IMR-90 (cell line): ENCODE results near the gene GIMAP5. TPM values are rescaled to one million over a fixed set of nuclear protein-coding genes. Genes with fewer than 3 reads are reported as not detected.

Experiments
- ATAC-seq: fragments of 200-7000 bp; cut with Tn5 transposase; 2 replicates; pipeline ENCODE4 v1.9.1; 2020; ENCODE audit warnings: low read depth, mild to moderate bottlenecking, moderate library complexity
- BruUV-seq: library from RNA; stranded (reverse); fragments of 400-500 nt; replicated peaks from 2 replicates; lab custom pipeline; 2021; lab: Mats Ljungman, UMichigan
- CTCF ChIA-PET: fragments of 300-600 bp; formaldehyde crosslinking; extraction: SDS; loops from one replicate; lab custom pipeline; 2021; ENCODE audit warnings: antibody characterized with exemption; lab: Yijun Ruan, JAX
- POLR2A ChIA-PET: fragments of 300-600 bp; sonication (Branson Sonifier 250); formaldehyde crosslinking; loops from one replicate; lab custom pipeline; 2022; ENCODE audit warnings: antibody characterized with exemption; ENCODE audit not compliant: unreplicated experiment; lab: Charles Lee
- DNase-seq: peaks from one replicate; pipeline ENCODE4 v3.0.0; 2013
- H2AFZ ChIP-seq: replicated peaks from 2 replicates; pipeline ENCODE3; 2013; ENCODE audit warnings: low read length, mild to moderate bottlenecking; ENCODE audit not compliant: poor library complexity
- H2AK5ac ChIP-seq: 2 replicates; pipeline ENCODE4 v1.6.1; 2013; ENCODE audit warnings: low read depth, low read length, inconsistent platforms
- H2AK9ac ChIP-seq: replicated peaks from 2 replicates; pipeline ENCODE3; 2013; ENCODE audit warnings: mild to moderate bottlenecking, low read depth, low read length, moderate library complexity; ENCODE audit not compliant: poor library complexity
- H2BK120ac ChIP-seq: 2 replicates; pipeline ENCODE4 v1.6.1; 2013; ENCODE audit warnings: low read depth, low read length, inconsistent platforms
- H2BK15ac ChIP-seq: 3 replicates; pipeline ENCODE4 v1.6.1; 2013; ENCODE audit warnings: low read depth, low read length, inconsistent platforms
- H2BK20ac ChIP-seq: 2 replicates; pipeline ENCODE4 v1.6.1; 2013; ENCODE audit warnings: low read depth, mild to moderate bottlenecking, inconsistent platforms, low read length, moderate library complexity
- H2BK5ac ChIP-seq: 2 replicates; pipeline ENCODE4 v1.6.1; 2013; ENCODE audit warnings: mild to moderate bottlenecking, low read depth, low read length, inconsistent platforms; ENCODE audit not compliant: poor library complexity, severe bottlenecking
- H3K14ac ChIP-seq: replicated peaks from 2 replicates; pipeline ENCODE4 v1.6.1; 2013; ENCODE audit warnings: low read depth, low read length, inconsistent platforms
- H3K18ac ChIP-seq: 2 replicates; pipeline ENCODE4 v1.6.1; 2013; ENCODE audit warnings: low read depth, low read length, control low read depth
- H3K23ac ChIP-seq: 2 replicates; pipeline ENCODE4 v1.6.1; 2013; ENCODE audit warnings: low read depth, low read length, inconsistent platforms
- H3K27ac ChIP-seq: 2 replicates; pipeline ENCODE4 v1.5.1; 2013; ENCODE audit warnings: mild to moderate bottlenecking, control low read depth, low read length; ENCODE audit not compliant: insufficient read depth
- H3K27me3 ChIP-seq: 2 replicates; pipeline ENCODE4 v1.6.1; 2013; ENCODE audit warnings: low read length; ENCODE audit not compliant: control insufficient read depth, insufficient read depth
- H3K36me3 ChIP-seq: 2 replicates; pipeline ENCODE4 v1.6.1; 2013; ENCODE audit warnings: low read length, mixed read lengths; ENCODE audit not compliant: control insufficient read depth, insufficient read depth
- H3K4ac ChIP-seq: 2 replicates; pipeline ENCODE4 v1.6.1; 2013; ENCODE audit warnings: low read depth, low read length, inconsistent platforms
- H3K4me1 ChIP-seq: 2 replicates; pipeline ENCODE4 v1.6.1; 2013; ENCODE audit warnings: low read length, mixed read lengths; ENCODE audit not compliant: control insufficient read depth, insufficient read depth
- H3K4me2 ChIP-seq: 2 replicates; pipeline ENCODE4 v1.6.1; 2013; ENCODE audit warnings: low read depth, mild to moderate bottlenecking, control low read depth, low read length, moderate library complexity
- H3K4me3 ChIP-seq: 2 replicates; pipeline ENCODE4 v1.5.1; 2013; ENCODE audit warnings: low read depth, mild to moderate bottlenecking, control low read depth, low read length, moderate library complexity; ENCODE audit not compliant: insufficient read depth
- H3K56ac ChIP-seq: 2 replicates; pipeline ENCODE4 v1.6.1; 2013; ENCODE audit warnings: low read length, inconsistent platforms; ENCODE audit not compliant: insufficient read depth; ENCODE audit errors: extremely low read depth
- H3K79me1 ChIP-seq, 2 experiments: 2 replicates each; pipeline ENCODE4 v1.6.1; 2013; ENCODE audit warnings: low read length in 2 of 2, inconsistent platforms in 1 of 2, low read depth in 1 of 2
- H3K9ac ChIP-seq: 2 replicates; pipeline ENCODE4 v1.6.1; 2013; ENCODE audit warnings: low read depth, low read length, control low read depth
- H3K9me1 ChIP-seq: 2 replicates; pipeline ENCODE4 v1.6.1; 2013; ENCODE audit warnings: low read length, inconsistent platforms; ENCODE audit not compliant: insufficient read depth
- H3K9me3 ChIP-seq: 2 replicates; pipeline ENCODE4 v1.6.1; 2013; ENCODE audit warnings: low read length; ENCODE audit not compliant: control insufficient read depth, insufficient read depth
- H4K20me1 ChIP-seq: 2 replicates; pipeline ENCODE4 v1.6.1; 2013; ENCODE audit warnings: low read length, inconsistent platforms; ENCODE audit not compliant: insufficient read depth
- H4K5ac ChIP-seq: 2 replicates; pipeline ENCODE4 v1.6.1; 2013; ENCODE audit warnings: mild to moderate bottlenecking, low read depth, low read length, control low read depth
- H4K8ac ChIP-seq, 2 experiments: 2 replicates each; pipeline ENCODE4 v1.6.1; 2013; ENCODE audit warnings: low read depth in 2 of 2, low read length in 2 of 2, control low read depth in 1 of 2, inconsistent platforms in 1 of 2
- H4K91ac ChIP-seq: 2 replicates; pipeline ENCODE4 v1.6.1; 2013; ENCODE audit warnings: low read depth, low read length, inconsistent platforms; ENCODE audit not compliant: insufficient read depth
- BHLHE40 ChIP-seq: fragments of 150-350 bp; IDR thresholded peaks from 2 replicates; pipeline ENCODE4 v1.6.1; 2016; ENCODE audit warnings: mild to moderate bottlenecking, low read depth, low read length
- CEBPB ChIP-seq: IDR thresholded peaks from 2 replicates; pipeline ENCODE4 v1.6.1; 2012; ENCODE audit warnings: low read depth, low read length, improper control_type of control experiment
- CHD1 ChIP-seq: IDR thresholded peaks from 2 replicates; pipeline ENCODE4 v1.6.1; 2012; ENCODE audit warnings: low read depth, low read length, improper control_type of control experiment
- CTCF ChIP-seq: conservative IDR thresholded peaks from 2 replicates; pipeline ENCODE4 v1.5.1; 2012; ENCODE audit warnings: mild to moderate bottlenecking, low read depth, low read length, improper control_type of control experiment
- FOS ChIP-seq: fragments of 150-350 bp; IDR thresholded peaks from 2 replicates; pipeline ENCODE4 v1.6.1; 2016; ENCODE audit warnings: low read depth, low read length
- MAFK ChIP-seq: IDR thresholded peaks from 2 replicates; pipeline ENCODE4 v1.6.1; 2012; ENCODE audit warnings: low read depth, low read length, improper control_type of control experiment
- MAZ ChIP-seq: IDR thresholded peaks from 2 replicates; pipeline ENCODE4 v1.6.1; 2012; ENCODE audit warnings: low read depth, mild to moderate bottlenecking, low read length, improper control_type of control experiment, moderate library complexity, borderline replicate concordance
- MXI1 ChIP-seq: IDR thresholded peaks from 2 replicates; pipeline ENCODE4 v1.6.1; 2012; ENCODE audit warnings: low read depth, mild to moderate bottlenecking, low read length, moderate library complexity, borderline replicate concordance
- NFE2L2 ChIP-seq: fragments of 150-350 bp; IDR thresholded peaks from 2 replicates; pipeline ENCODE4 v1.6.1; 2016; ENCODE audit warnings: low read depth, mild to moderate bottlenecking, low read length
- POLR2A ChIP-seq: IDR thresholded peaks from 2 replicates; pipeline ENCODE4 v1.6.1; 2012; ENCODE audit warnings: mild to moderate bottlenecking, low read depth, low read length
- RAD21 ChIP-seq: IDR thresholded peaks from 2 replicates; pipeline ENCODE4 v1.6.1; 2012; ENCODE audit warnings: low read length, improper control_type of control experiment
- RCOR1 ChIP-seq: IDR thresholded peaks from 2 replicates; pipeline ENCODE4 v1.6.1; 2012; ENCODE audit warnings: mild to moderate bottlenecking, low read length, improper control_type of control experiment; ENCODE audit not compliant: insufficient replicate concordance
- RFX5 ChIP-seq: IDR thresholded peaks from 2 replicates; pipeline ENCODE4 v1.8.0; 2012; ENCODE audit warnings: low read depth, mild to moderate bottlenecking, low read length, moderate library complexity
- SMC3 ChIP-seq: fragments of 150-350 bp; IDR thresholded peaks from 2 replicates; pipeline ENCODE4 v1.6.1; 2016; ENCODE audit warnings: low read depth, mild to moderate bottlenecking, antibody characterized with exemption, low read length, moderate library complexity
- USF2 ChIP-seq: fragments of 150-350 bp; IDR thresholded peaks from 2 replicates; pipeline ENCODE4 v1.6.1; 2017; ENCODE audit warnings: mild to moderate bottlenecking, antibody characterized with exemption, low read length, low read depth
- WGBS, 2 experiments: methylation state at CpG; one replicate each; pipeline versions ENCODE4 v1.1.5 to v1.1.7; 2013; ENCODE audit warnings: missing lambda C conversion rate in 2 of 2; ENCODE audit not compliant: insufficient read length in 1 of 2; ENCODE audit errors: extremely low coverage in 2 of 2; 5-methylcytosine and 5-hydroxymethylcytosine counted together
- dilution Hi-C: fragments of 300-500 bp; cut with HindIII; formaldehyde crosslinking; loops from one replicate; pipeline ENCODE4 v1.14.3; 2018; ENCODE audit warnings: low sequenced_read_pairs; ENCODE audit not compliant: unreplicated experiment
- in situ Hi-C: fragments of 300-500 bp; cut with MboI; formaldehyde crosslinking; loops from 3 replicates; pipeline ENCODE4 v1.14.3; 2019; ENCODE audit warnings: low sequenced_read_pairs, inconsistent platforms, mixed read lengths
- intact Hi-C: fragments of 100-400 bp; cut with micrococcal nuclease; formaldehyde crosslinking; loops from 2 replicates; pipeline ENCODE4 v1.10.0; 2022
- polyA plus RNA-seq, 3 experiments: library from polyadenylated mRNA; depleted of rRNA; stranded (reverse); fragments of >200 nt; gene quantifications; 2 replicates each; pipeline ENCODE4 v1.2.3, GENCODE V29; 2012; ENCODE audit warnings: low replicate concordance in 1 of 3
- total RNA-seq: library from RNA; depleted of rRNA; stranded (reverse); fragments of >200 nt; gene quantifications from 2 replicates; pipeline ENCODE4 v1.2.3, GENCODE V29; 2012
- TF ChIP-seq, protein P1 (sequence below): fragments of 150-350 bp; IDR thresholded peaks from 2 replicates; pipeline ENCODE4 v1.6.1; 2016; ENCODE audit warnings: low read depth, mild to moderate bottlenecking, low read length, moderate library complexity, borderline replicate concordance

Gene GIMAP5
- total and polyA plus RNA-seq, 2 of the 4 experiments (the other 2 are of a cell fraction): not detected

GRCh38 chr7:150753239-150753638 is 16.0 kb downstream of the GIMAP5 start:
- H3K27ac ChIP-seq: no peak overlapping the region
- no peak overlapping the region for H4K8ac ChIP-seq
- POLR2A ChIA-PET: no interaction called here
- no peaks in the 10 kb centered on the region for H3K9me3 ChIP-seq
- H3K18ac ChIP-seq: no peak overlapping the region
- no peak overlapping the region for H3K14ac ChIP-seq
- H3K9me1 ChIP-seq: no peaks in the 10 kb centered on the region
- no peak overlapping the region for H2AK5ac ChIP-seq
- H3K4me3 ChIP-seq: no peak overlapping the region
- no peak overlapping the region for H4K5ac ChIP-seq
- intact Hi-C loops: loop anchor here (10.0 kb wide), 1 partner anchor 468 kb away; no protein-coding TSS in a partner anchor
- H2BK5ac ChIP-seq: no peak overlapping the region
- H3K56ac ChIP-seq: no peak overlapping the region
- whole genome bisulfite sequencing, 2 experiments: 27% methylated on average over 3 of the region's 6 CpGs; no CpG with 5 or more reads in 1 of the 2 experiments
- TF ChIP-seq CEBPB (no peak), MAZ (no peak), NFE2L2 (no peak), SMC3 (no peak), RCOR1 (no peak), RAD21 (no peak), CHD1 (no peak), BHLHE40 (no peak), MXI1 (no peak), USF2 (no peak), FOS (no peak), POLR2A (no peak), MAFK (no peak), CTCF (no peak), RFX5 (no peak)
- TF ChIP-seq, protein P1, sequence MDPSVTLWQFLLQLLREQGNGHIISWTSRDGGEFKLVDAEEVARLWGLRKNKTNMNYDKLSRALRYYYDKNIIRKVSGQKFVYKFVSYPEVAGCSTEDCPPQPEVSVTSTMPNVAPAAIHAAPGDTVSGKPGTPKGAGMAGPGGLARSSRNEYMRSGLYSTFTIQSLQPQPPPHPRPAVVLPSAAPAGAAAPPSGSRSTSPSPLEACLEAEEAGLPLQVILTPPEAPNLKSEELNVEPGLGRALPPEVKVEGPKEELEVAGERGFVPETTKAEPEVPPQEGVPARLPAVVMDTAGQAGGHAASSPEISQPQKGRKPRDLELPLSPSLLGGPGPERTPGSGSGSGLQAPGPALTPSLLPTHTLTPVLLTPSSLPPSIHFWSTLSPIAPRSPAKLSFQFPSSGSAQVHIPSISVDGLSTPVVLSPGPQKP: no peak
- H2BK20ac ChIP-seq: no peak overlapping the region
- H3K27me3 ChIP-seq: no peaks in the 10 kb centered on the region; the same call in 1 of the 2 replicates
- no peak overlapping the region for H2BK15ac ChIP-seq
- no peak overlapping the region for H2BK120ac ChIP-seq
- H3K4me1 ChIP-seq: no peaks in the 10 kb centered on the region
- no peak overlapping the region for H3K4me2 ChIP-seq
- no peak overlapping the region for H2AK9ac ChIP-seq
- ATAC-seq (no peak), DNase-seq (no peak)
- no peak overlapping the region for H4K91ac ChIP-seq
- in situ Hi-C loops: no loop called here
- CTCF ChIA-PET: no interaction called here
- H3K4ac ChIP-seq: no peak overlapping the region
- H3K36me3 ChIP-seq: no peaks in the 10 kb centered on the region
- H3K79me1 ChIP-seq: no peaks in the 10 kb centered on the region
- no peak overlapping the region for H2AFZ ChIP-seq
- dilution Hi-C loops: no loop called here
- BruUV-seq: no TSS peak
- no peaks in the 10 kb centered on the region for H4K20me1 ChIP-seq
- no peak overlapping the region for H3K9ac ChIP-seq
- H3K23ac ChIP-seq: no peak overlapping the region
